ENCODE measurements around the gene YTHDF1.

DNA sequence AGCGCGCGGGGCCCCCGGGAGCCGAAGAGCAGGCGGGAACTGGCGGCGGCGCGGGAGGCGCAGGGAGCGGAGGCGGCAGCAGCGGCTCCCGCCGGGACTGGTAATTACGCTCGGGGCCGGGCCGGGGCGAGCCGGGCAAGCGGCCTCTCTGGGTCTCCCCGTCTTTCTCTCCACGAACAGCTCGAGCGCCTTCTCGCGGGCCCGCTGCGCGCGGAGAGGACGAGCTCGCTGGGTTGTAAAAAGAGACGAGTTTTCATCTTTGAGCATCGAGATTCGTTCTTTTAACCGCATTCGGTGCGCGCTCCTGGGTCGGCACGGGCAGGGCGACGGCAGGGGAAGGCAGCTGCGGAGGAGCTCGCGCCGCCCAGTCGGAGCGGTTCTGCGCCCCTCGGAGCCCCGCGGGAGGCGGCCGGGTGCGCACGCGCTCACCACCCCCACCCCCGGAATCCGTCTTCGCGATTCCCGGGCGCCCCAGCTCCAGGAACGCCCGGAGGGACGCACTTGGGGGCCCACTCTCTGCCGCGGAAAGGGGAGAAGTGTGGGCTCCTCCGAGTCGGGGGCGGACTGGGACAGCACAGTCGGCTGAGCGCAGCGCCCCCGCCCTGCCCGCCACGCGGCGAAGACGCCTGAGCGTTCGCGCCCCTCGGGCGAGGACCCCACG is 38.0 kb downstream of the YTHDF1 start:
- TF ChIP-seq, protein P1, sequence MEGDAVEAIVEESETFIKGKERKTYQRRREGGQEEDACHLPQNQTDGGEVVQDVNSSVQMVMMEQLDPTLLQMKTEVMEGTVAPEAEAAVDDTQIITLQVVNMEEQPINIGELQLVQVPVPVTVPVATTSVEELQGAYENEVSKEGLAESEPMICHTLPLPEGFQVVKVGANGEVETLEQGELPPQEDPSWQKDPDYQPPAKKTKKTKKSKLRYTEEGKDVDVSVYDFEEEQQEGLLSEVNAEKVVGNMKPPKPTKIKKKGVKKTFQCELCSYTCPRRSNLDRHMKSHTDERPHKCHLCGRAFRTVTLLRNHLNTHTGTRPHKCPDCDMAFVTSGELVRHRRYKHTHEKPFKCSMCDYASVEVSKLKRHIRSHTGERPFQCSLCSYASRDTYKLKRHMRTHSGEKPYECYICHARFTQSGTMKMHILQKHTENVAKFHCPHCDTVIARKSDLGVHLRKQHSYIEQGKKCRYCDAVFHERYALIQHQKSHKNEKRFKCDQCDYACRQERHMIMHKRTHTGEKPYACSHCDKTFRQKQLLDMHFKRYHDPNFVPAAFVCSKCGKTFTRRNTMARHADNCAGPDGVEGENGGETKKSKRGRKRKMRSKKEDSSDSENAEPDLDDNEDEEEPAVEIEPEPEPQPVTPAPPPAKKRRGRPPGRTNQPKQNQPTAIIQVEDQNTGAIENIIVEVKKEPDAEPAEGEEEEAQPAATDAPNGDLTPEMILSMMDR (IDR thresholded peaks at IDR 0.05), result no peak
- TF ChIP-seq POLR2AphosphoS5 (IDR thresholded peaks at IDR 0.05), result no peak

Measured in esophagus muscularis mucosa (tissue), 3 donors.